Measurements from ENCODE around the gene ARHGAP18.

The ARHGAP18 gene

DNA sequence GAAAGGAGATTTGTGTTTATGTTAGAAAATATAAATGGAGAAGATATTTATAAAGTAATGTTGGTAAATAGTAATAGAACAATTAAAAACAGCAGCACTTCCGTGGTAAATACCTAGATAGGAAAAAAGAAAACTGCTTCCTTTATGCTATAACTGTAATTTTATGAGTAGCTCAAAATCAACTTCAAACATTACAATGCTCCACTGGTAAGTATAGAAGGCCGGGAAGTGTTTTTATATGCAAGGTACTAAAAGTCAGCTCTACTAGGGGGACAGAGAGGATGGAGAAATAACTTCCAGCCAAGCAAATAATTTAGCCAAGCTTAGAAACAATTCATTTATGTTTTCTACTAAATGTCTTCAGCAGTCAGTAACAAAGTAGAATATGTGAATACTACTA is 56.7 kb downstream of the ARHGAP18 start:
- no peak for DNase-seq (ENCODE audit: extremely low spot score)
- no peak for TF ChIP-seq FOXA1 (IDR thresholded peaks at IDR 0.05)
- TF ChIP-seq FOXM1 (IDR thresholded peaks at IDR 0.05; ENCODE audit: borderline replicate concordance), result no peak
- TF ChIP-seq PKNOX1 (IDR thresholded peaks at IDR 0.05), result no peak
- TF ChIP-seq ZNF384 (IDR thresholded peaks at IDR 0.05), result no peak
- TF ChIP-seq L3MBTL2 (conservative IDR thresholded peaks at IDR 0.05), result no peak
- no peak for TF ChIP-seq LEF1 (IDR thresholded peaks at IDR 0.05; ENCODE audit: borderline replicate concordance)
- TF ChIP-seq ARNT (IDR thresholded peaks at IDR 0.05), result no peak
- TF ChIP-seq CTBP1 (IDR thresholded peaks at IDR 0.05; ENCODE audit: borderline replicate concordance), result no peak
- no peak for TF ChIP-seq ELF4 (IDR thresholded peaks at IDR 0.05)
- POLR2A ChIA-PET, result interaction anchor here (0.6 kb wide), 1 partner anchor 216 kb away, joined by 3 read pairs; no protein-coding TSS in a partner anchor
- CTCF ChIA-PET, result interaction anchor here (0.6 to 0.8 kb wide), 3 partner anchors 9 to 968 kb away, joined by 3 to 5 read pairs (median 5); no protein-coding TSS in a partner anchor

GRCh38 chr6:129651291-129651691 is 58.7 kb downstream of the ARHGAP18 start:
- TF ChIP-seq SP1 (IDR thresholded peaks at IDR 0.05), result no peak
- TF ChIP-seq NFRKB (IDR thresholded peaks at IDR 0.05), result no peak
- no peak for TF ChIP-seq FOXA1 (IDR thresholded peaks at IDR 0.05)
- ChIA-PET CTCF (no interaction called here), POLR2A (no interaction called here)
- DNase-seq (ENCODE audit: extremely low spot score), result no peak

- POLR2A ChIA-PET, result no interaction called here
Observed at GRCh38 chr6:129648819-129649491, 61.0 kb downstream of the ARHGAP18 start.

DNA sequence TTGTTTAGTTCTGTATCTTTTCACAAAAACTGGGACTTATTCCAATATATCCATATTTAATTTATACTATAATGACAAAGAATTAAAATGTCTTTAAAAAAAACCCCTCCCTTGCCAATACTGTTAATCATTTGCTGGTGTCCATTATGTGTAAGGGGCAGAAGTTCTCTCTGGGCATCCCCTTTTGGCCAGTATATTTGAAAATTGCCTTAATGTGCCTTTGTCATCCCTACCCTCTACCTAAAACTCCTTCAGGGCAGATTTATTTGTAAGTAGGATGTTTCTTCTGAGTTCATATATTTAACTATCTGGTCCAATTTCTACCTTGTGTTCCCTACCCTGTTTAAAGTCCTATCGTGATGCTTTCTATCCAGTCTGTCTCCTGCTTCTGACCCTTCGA is 62.9 kb downstream of the ARHGAP18 start:
- POLR2A ChIA-PET, result no interaction called here
- CTCF ChIA-PET, result no interaction called here
- no peak for DNase-seq (ENCODE audit: extremely low spot score)
- TF ChIP-seq SUZ12 (IDR thresholded peaks at IDR 0.05) (no peak), NFRKB (IDR thresholded peaks at IDR 0.05) (no peak), BHLHE40 (IDR thresholded peaks at IDR 0.05; ENCODE audit: borderline replicate concordance) (no peak), LEF1 (IDR thresholded peaks at IDR 0.05; ENCODE audit: borderline replicate concordance) (no peak), TARDBP (IDR thresholded peaks at IDR 0.05) (no peak), FOXM1 (IDR thresholded peaks at IDR 0.05; ENCODE audit: borderline replicate concordance) (no peak), HDGF (IDR thresholded peaks at IDR 0.05; ENCODE audit: borderline replicate concordance) (no peak), CTBP1 (IDR thresholded peaks at IDR 0.05; ENCODE audit: borderline replicate concordance) (no peak), PKNOX1 (IDR thresholded peaks at IDR 0.05) (no peak), L3MBTL2 (conservative IDR thresholded peaks at IDR 0.05) (no peak), ZNF384 (IDR thresholded peaks at IDR 0.05) (no peak)

More at GRCh38 chr6:129648819-129649491, 61.0 kb downstream of the ARHGAP18 start:
- DNase-seq (ENCODE audit: extremely low spot score), result no peak
- CTCF ChIA-PET, result no interaction called here
- no peak for TF ChIP-seq HDGF (IDR thresholded peaks at IDR 0.05; ENCODE audit: borderline replicate concordance)
- TF ChIP-seq NFRKB (IDR thresholded peaks at IDR 0.05), result no peak
- TF ChIP-seq FOXM1 (IDR thresholded peaks at IDR 0.05; ENCODE audit: borderline replicate concordance), result no peak
- no peak for TF ChIP-seq FOXA1 (IDR thresholded peaks at IDR 0.05)
- TF ChIP-seq LEF1 (IDR thresholded peaks at IDR 0.05; ENCODE audit: borderline replicate concordance), result no peak
- TF ChIP-seq ELF4 (IDR thresholded peaks at IDR 0.05), result no peak
- no peak for TF ChIP-seq L3MBTL2 (conservative IDR thresholded peaks at IDR 0.05)
- no peak for TF ChIP-seq CTBP1 (IDR thresholded peaks at IDR 0.05; ENCODE audit: borderline replicate concordance)
- no peak for TF ChIP-seq TARDBP (IDR thresholded peaks at IDR 0.05)

GRCh38 chr6:129646642-129647041 is 63.3 kb downstream of the ARHGAP18 start:
- ChIA-PET POLR2A (no interaction called here), CTCF (no interaction called here)
- DNase-seq (ENCODE audit: extremely low spot score), result no peak
- TF ChIP-seq SP1 (IDR thresholded peaks at IDR 0.05), result no peak
- TF ChIP-seq LEF1 (IDR thresholded peaks at IDR 0.05; ENCODE audit: borderline replicate concordance), result no peak
- TF ChIP-seq FOXK2 (IDR thresholded peaks at IDR 0.05), result no peak

- DNase-seq (ENCODE audit: extremely low spot score), result no peak
Observed at GRCh38 chr6:129645830-129646579, 64.0 kb downstream of the ARHGAP18 start.

More at GRCh38 chr6:129645830-129646579, 64.0 kb downstream of the ARHGAP18 start:
- ChIA-PET POLR2A (no interaction called here), CTCF (no interaction called here)
- TF ChIP-seq BHLHE40 (IDR thresholded peaks at IDR 0.05; ENCODE audit: borderline replicate concordance) (no peak), FOXK2 (IDR thresholded peaks at IDR 0.05) (no peak), FOXM1 (IDR thresholded peaks at IDR 0.05; ENCODE audit: borderline replicate concordance) (no peak), HDGF (IDR thresholded peaks at IDR 0.05; ENCODE audit: borderline replicate concordance) (no peak), L3MBTL2 (conservative IDR thresholded peaks at IDR 0.05) (no peak), SP1 (IDR thresholded peaks at IDR 0.05) (no peak), FOXA1 (IDR thresholded peaks at IDR 0.05) (no peak), CTBP1 (IDR thresholded peaks at IDR 0.05; ENCODE audit: borderline replicate concordance) (no peak)
